HL-60 (cell line): Measurements from ENCODE around the gene PIK3CB.

Experiments
- GABPA ChIP-seq: IDR thresholded peaks from 2 replicates; pipeline ENCODE4 v1.6.1; 2012; ENCODE audit warnings: low read depth
- POLR2AphosphoS5 ChIP-seq: IDR thresholded peaks from 2 replicates; pipeline ENCODE4 v1.6.1; 2012; ENCODE audit warnings: low read depth
- TF ChIP-seq, protein P1 (sequence below): IDR thresholded peaks from one replicate; pipeline ENCODE4 v1.5.1; 2011; ENCODE audit warnings: low read length, control low read depth, inconsistent platforms; ENCODE audit not compliant: insufficient read depth
- TF ChIP-seq, protein P2 (sequence below): IDR thresholded peaks from 2 replicates; pipeline ENCODE4 v1.6.1; 2012; ENCODE audit warnings: low read depth; ENCODE audit not compliant: insufficient replicate concordance

GRCh38 chr3:138684396-138684795, 150.3 kb downstream of the PIK3CB start:
- TF ChIP-seq, protein P1, sequence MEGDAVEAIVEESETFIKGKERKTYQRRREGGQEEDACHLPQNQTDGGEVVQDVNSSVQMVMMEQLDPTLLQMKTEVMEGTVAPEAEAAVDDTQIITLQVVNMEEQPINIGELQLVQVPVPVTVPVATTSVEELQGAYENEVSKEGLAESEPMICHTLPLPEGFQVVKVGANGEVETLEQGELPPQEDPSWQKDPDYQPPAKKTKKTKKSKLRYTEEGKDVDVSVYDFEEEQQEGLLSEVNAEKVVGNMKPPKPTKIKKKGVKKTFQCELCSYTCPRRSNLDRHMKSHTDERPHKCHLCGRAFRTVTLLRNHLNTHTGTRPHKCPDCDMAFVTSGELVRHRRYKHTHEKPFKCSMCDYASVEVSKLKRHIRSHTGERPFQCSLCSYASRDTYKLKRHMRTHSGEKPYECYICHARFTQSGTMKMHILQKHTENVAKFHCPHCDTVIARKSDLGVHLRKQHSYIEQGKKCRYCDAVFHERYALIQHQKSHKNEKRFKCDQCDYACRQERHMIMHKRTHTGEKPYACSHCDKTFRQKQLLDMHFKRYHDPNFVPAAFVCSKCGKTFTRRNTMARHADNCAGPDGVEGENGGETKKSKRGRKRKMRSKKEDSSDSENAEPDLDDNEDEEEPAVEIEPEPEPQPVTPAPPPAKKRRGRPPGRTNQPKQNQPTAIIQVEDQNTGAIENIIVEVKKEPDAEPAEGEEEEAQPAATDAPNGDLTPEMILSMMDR = no peak
- TF ChIP-seq POLR2AphosphoS5 (no peak), GABPA (no peak)
- TF ChIP-seq, protein P2, sequence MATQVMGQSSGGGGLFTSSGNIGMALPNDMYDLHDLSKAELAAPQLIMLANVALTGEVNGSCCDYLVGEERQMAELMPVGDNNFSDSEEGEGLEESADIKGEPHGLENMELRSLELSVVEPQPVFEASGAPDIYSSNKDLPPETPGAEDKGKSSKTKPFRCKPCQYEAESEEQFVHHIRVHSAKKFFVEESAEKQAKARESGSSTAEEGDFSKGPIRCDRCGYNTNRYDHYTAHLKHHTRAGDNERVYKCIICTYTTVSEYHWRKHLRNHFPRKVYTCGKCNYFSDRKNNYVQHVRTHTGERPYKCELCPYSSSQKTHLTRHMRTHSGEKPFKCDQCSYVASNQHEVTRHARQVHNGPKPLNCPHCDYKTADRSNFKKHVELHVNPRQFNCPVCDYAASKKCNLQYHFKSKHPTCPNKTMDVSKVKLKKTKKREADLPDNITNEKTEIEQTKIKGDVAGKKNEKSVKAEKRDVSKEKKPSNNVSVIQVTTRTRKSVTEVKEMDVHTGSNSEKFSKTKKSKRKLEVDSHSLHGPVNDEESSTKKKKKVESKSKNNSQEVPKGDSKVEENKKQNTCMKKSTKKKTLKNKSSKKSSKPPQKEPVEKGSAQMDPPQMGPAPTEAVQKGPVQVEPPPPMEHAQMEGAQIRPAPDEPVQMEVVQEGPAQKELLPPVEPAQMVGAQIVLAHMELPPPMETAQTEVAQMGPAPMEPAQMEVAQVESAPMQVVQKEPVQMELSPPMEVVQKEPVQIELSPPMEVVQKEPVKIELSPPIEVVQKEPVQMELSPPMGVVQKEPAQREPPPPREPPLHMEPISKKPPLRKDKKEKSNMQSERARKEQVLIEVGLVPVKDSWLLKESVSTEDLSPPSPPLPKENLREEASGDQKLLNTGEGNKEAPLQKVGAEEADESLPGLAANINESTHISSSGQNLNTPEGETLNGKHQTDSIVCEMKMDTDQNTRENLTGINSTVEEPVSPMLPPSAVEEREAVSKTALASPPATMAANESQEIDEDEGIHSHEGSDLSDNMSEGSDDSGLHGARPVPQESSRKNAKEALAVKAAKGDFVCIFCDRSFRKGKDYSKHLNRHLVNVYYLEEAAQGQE = no peak
